Limb (tissue), 2 donors: ENCODE measurements around the gene PIKFYVE.
"Not testable (repeated sequence)": the region's sequence is repeated elsewhere in the genome, so short reads cannot be mapped to it uniquely, and the experiment has no call there.

Experiments
- DNase-seq, 2 donors: peaks; one replicate each; pipeline ENCODE4 v3.0.0-alpha.2; 2016; ENCODE audit errors: extremely low spot score in 2 of 2

The PIKFYVE gene

GRCh38 chr2:208265801-208266552 lies at the start of gene PIKFYVE:
Gene PIKFYVE, plus strand, starts transcription at chr2:208266255. Its CDS starts 5,265 bp downstream, at chr2:208271520.
- DNase-seq: peak; percentile 96

GRCh38 chr2:208221873-208222272 lies 44.2 kb upstream of the PIKFYVE start:
- not testable (repeated sequence) for DNase-seq

GRCh38 chr2:208222351-208222750 lies 43.7 kb upstream of the PIKFYVE start:
- DNase-seq: no peak

- DNase-seq: no peak
These were observed 41.3 kb upstream of the PIKFYVE start for GRCh38 chr2:208224802-208225201.

- no peak for DNase-seq
These were observed 38.3 kb upstream of the PIKFYVE start for GRCh38 chr2:208227581-208228232.

GRCh38 chr2:208228476-208228875 lies 37.6 kb upstream of the PIKFYVE start:
- DNase-seq: no peak

- no peak for DNase-seq
These were observed 31.3 kb upstream of the PIKFYVE start for GRCh38 chr2:208234786-208235185.

- no peak for DNase-seq
These were observed 30.2 kb upstream of the PIKFYVE start for GRCh38 chr2:208235860-208236259.

GRCh38 chr2:208239770-208240493 lies 26.1 kb upstream of the PIKFYVE start:
- no peak for DNase-seq

GRCh38 chr2:208240619-208241209 lies 25.3 kb upstream of the PIKFYVE start:
- DNase-seq: no peak

- DNase-seq: no peak
These were observed 21.6 kb upstream of the PIKFYVE start for GRCh38 chr2:208244422-208244821.

GRCh38 chr2:208245746-208246145 lies 20.3 kb upstream of the PIKFYVE start:
- no peak for DNase-seq

GRCh38 chr2:208248601-208249000 lies 17.5 kb upstream of the PIKFYVE start:
- DNase-seq: no peak

GRCh38 chr2:208249296-208249695 lies 16.8 kb upstream of the PIKFYVE start:
- DNase-seq: no peak

- DNase-seq: no peak
These were observed 15.7 kb upstream of the PIKFYVE start for GRCh38 chr2:208250388-208250787.

- DNase-seq: no peak
These were observed 15.0 kb upstream of the PIKFYVE start for GRCh38 chr2:208251098-208251497.

- no peak for DNase-seq
These were observed 13.2 kb upstream of the PIKFYVE start for GRCh38 chr2:208252716-208253492.

GRCh38 chr2:208253600-208254117 lies 12.4 kb upstream of the PIKFYVE start:
- no peak for DNase-seq

GRCh38 chr2:208254118-208254870 lies 11.8 kb upstream of the PIKFYVE start:
- DNase-seq: peak; percentile 85 to 92
